HCT116 (cell line): ENCODE results near the gene SCYL2. TPM values are rescaled to one million over a fixed set of nuclear protein-coding genes. Genes with fewer than 3 reads are reported as not detected.

ENCODE experiments used
- ATAC-seq: fragments of 200-7000 bp; cut with Tn5 transposase; 2 replicates; pipeline ENCODE4 v1.9.1; 2020; ENCODE audit warnings: mild to moderate bottlenecking, moderate library complexity
- BruUV-seq: library from RNA; stranded (reverse); fragments of 400-500 nt; replicated peaks from 2 replicates; lab custom pipeline; 2021; lab: Mats Ljungman, UMichigan
- CTCF ChIA-PET: fragments of 300-600 bp; sonication (Branson Sonifier 250); formaldehyde crosslinking; loops from one replicate; lab custom pipeline; 2021; ENCODE audit warnings: antibody characterized with exemption; lab: Charles Lee
- POLR2A ChIA-PET: fragments of 300-600, 350-600 bp; sonication (Branson Sonifier 250); formaldehyde crosslinking; loops from one replicate; lab custom pipeline; 2021; ENCODE audit warnings: antibody characterized with exemption; lab: Charles Lee
- RAD21 ChIA-PET, 2 experiments: fragments of 300-600 bp; sonication (Branson Sonifier 250); formaldehyde crosslinking; loops; one replicate each; lab custom pipeline; 2023; ENCODE audit warnings: low total read pairs in 2 of 2; ENCODE audit not compliant: uncharacterized antibody in 2 of 2, unreplicated experiment in 2 of 2, low non-redundant PET in 1 of 2; lab: Charles Lee
- DNase-seq: peaks from one replicate; pipeline ENCODE4 v3.0.0-alpha.2; 2010; ENCODE audit warnings: low read depth, low spot score
- H2AFZ ChIP-seq: fragments of 200-600 bp; shearing (Covaris generic), sonication (generic); 2 replicates; pipeline ENCODE4 v1.6.1; 2017; ENCODE audit warnings: low read depth, mixed run types, mixed read lengths, antibody characterized with exemption, low read length; ENCODE audit not compliant: poor library complexity, severe bottlenecking
- H3K27ac ChIP-seq: 2 replicates; pipeline ENCODE4 v1.5.1; 2012; ENCODE audit warnings: low read depth, low read length
- H3K27me3 ChIP-seq: fragments of 200-600 bp; sonication (generic); 2 replicates; pipeline ENCODE4 v1.6.1; 2016; ENCODE audit warnings: mixed run types, low read length, mixed read lengths; ENCODE audit not compliant: insufficient read depth
- H3K36me3 ChIP-seq, 2 experiments: fragments of 200-500 bp in 1 of 2; fragments of 200-600 bp in 1 of 2; sonication (Bioruptor generic) in 1 of 2; sonication (generic) in 1 of 2; 2 replicates each; pipeline versions ENCODE4 v1.5.1 to v1.6.1; 2014 to 2016; ENCODE audit warnings: low read length in 2 of 2, inconsistent platforms in 1 of 2, mixed read lengths in 1 of 2, mixed run types in 1 of 2; ENCODE audit not compliant: insufficient read depth in 2 of 2, control insufficient read depth in 1 of 2
- H3K4me1 ChIP-seq, 2 experiments: fragments of 200-600 bp in 1 of 2; sonication (generic) in 1 of 2; 2 replicates each; pipeline versions ENCODE4 v1.5.1 to v1.6.1; 2012 to 2017; ENCODE audit warnings: low read length in 2 of 2, inconsistent platforms in 1 of 2, mild to moderate bottlenecking in 1 of 2, mixed read lengths in 1 of 2, mixed run types in 1 of 2, moderate library complexity in 1 of 2; ENCODE audit not compliant: insufficient read depth in 2 of 2, control insufficient read depth in 1 of 2
- H3K4me2 ChIP-seq: fragments of 200-600 bp; sonication (generic); 2 replicates; pipeline ENCODE4 v1.6.1; 2017; ENCODE audit warnings: mixed run types, low read length, mixed read lengths
- H3K4me3 ChIP-seq, 2 experiments: fragments of 200-600 bp in 1 of 2; sonication (generic) in 1 of 2; replicated peaks in 1 of 2; 2 replicates each; pipeline ENCODE4 v1.5.1; 2011 to 2016; ENCODE audit warnings: low read length in 2 of 2, control low read depth in 1 of 2, low read depth in 1 of 2, mild to moderate bottlenecking in 1 of 2, mixed read lengths in 1 of 2, mixed run types in 1 of 2
- H3K79me2 ChIP-seq: fragments of 200-600 bp; sonication (generic); 2 replicates; pipeline ENCODE4 v1.6.1; 2017; ENCODE audit warnings: mild to moderate bottlenecking, mixed run types, low read length, moderate library complexity, mixed read lengths; ENCODE audit not compliant: insufficient read depth
- H3K9ac ChIP-seq: fragments of 200-600 bp; sonication (generic); 2 replicates; pipeline ENCODE4 v1.6.1; 2016; ENCODE audit warnings: low read length, mixed read lengths
- H3K9me2 ChIP-seq: fragments of 200-600 bp; sonication (generic), shearing (Covaris generic); 2 replicates; pipeline ENCODE4 v1.6.1; 2017; ENCODE audit warnings: mixed run types, mild to moderate bottlenecking, moderate library complexity; ENCODE audit not compliant: insufficient read depth
- H3K9me3 ChIP-seq, 2 experiments: fragments of 200-500 bp in 1 of 2; fragments of 200-600 bp in 1 of 2; sonication (Bioruptor generic) in 1 of 2; sonication (generic) in 1 of 2; 2 replicates each; pipeline ENCODE4 v1.6.1; 2014 to 2017; ENCODE audit warnings: low read length in 2 of 2, mixed read lengths in 2 of 2, inconsistent platforms in 1 of 2, low read depth in 1 of 2, mild to moderate bottlenecking in 1 of 2, mixed run types in 1 of 2, moderate library complexity in 1 of 2; ENCODE audit not compliant: control insufficient read depth in 1 of 2, insufficient read depth in 1 of 2
- H4K20me1 ChIP-seq: fragments of 200-600 bp; sonication (generic), shearing (Covaris generic); 2 replicates; pipeline ENCODE4 v1.6.1; 2017; ENCODE audit warnings: mixed run types, mild to moderate bottlenecking, moderate library complexity; ENCODE audit not compliant: insufficient read depth
- CTCF ChIP-seq, 3 experiments: fragments of 200-600 bp in 1 of 3; sonication (generic) in 1 of 3; IDR thresholded peaks in 2 of 3; conservative IDR thresholded peaks in 1 of 3; 2 replicates each; pipeline ENCODE4 v1.5.1; 2012 to 2017; ENCODE audit warnings: low read depth in 2 of 3, low read length in 2 of 3, antibody characterized with exemption in 1 of 3, borderline replicate concordance in 1 of 3, control low read depth in 1 of 3, mild to moderate bottlenecking in 1 of 3, mixed read lengths in 1 of 3, mixed run types in 1 of 3, moderate library complexity in 1 of 3; ENCODE audit not compliant: insufficient read depth in 1 of 3
- ELF1 ChIP-seq: IDR thresholded peaks from 2 replicates; pipeline ENCODE4 v1.6.1; 2012; ENCODE audit warnings: low read depth, borderline replicate concordance
- JUND ChIP-seq: IDR thresholded peaks from 2 replicates; pipeline ENCODE4 v1.6.1; 2012
- REST ChIP-seq: IDR thresholded peaks from 2 replicates; pipeline ENCODE4 v1.6.1; 2012; ENCODE audit warnings: low read depth
- SP1 ChIP-seq: IDR thresholded peaks from 2 replicates; pipeline ENCODE4 v1.6.1; 2012; ENCODE audit warnings: low read depth
- SRF ChIP-seq: IDR thresholded peaks from 2 replicates; pipeline ENCODE4 v1.6.1; 2012; ENCODE audit warnings: low read depth
- ZBTB33 ChIP-seq: IDR thresholded peaks from 2 replicates; pipeline ENCODE4 v1.6.1; 2011; ENCODE audit warnings: mild to moderate bottlenecking, low read length, moderate library complexity; ENCODE audit not compliant: insufficient replicate concordance; ENCODE audit errors: extremely low read depth
- ZFX ChIP-seq: fragments of 450-650 bp; IDR thresholded peaks from 2 replicates; pipeline ENCODE4 v1.6.1; 2017
- intact Hi-C: fragments of 100-400 bp; cut with micrococcal nuclease; formaldehyde crosslinking; loops from 2 replicates; pipeline ENCODE4 v1.10.0; 2022
- total RNA-seq: library from RNA; stranded (reverse); gene quantifications from one replicate; pipeline ENCODE4 v1.2.1, GENCODE V29; 2021; ENCODE audit not compliant: unreplicated experiment

SCYL2 gene
- total RNA-seq, 1 experiment from 2014 or later = 31.7 TPM

GRCh38 chr12:100382338-100382737 is 115.4 kb downstream of the SCYL2 start:
- no peaks in the 10 kb centered on the region for H3K79me2 ChIP-seq
- intact Hi-C loops = no loop called here
- H3K36me3 ChIP-seq = no peaks in the 10 kb centered on the region
- no peak for TF ChIP-seq ZFX
- no peak for TF ChIP-seq SP1
- no peak for TF ChIP-seq SRF
- ChIA-PET RAD21 (no interaction called here), CTCF (interaction anchor here (3.8 kb wide), 1 partner anchor 22 kb away, joined by 11 read pairs; no protein-coding TSS in a partner anchor), POLR2A (no interaction called here)
- no peak for DNase-seq
- H2AFZ ChIP-seq = no peak overlapping the region
- H3K9me3 ChIP-seq = no peaks in the 10 kb centered on the region
- no peaks in the 10 kb centered on the region for H3K4me1 ChIP-seq
- H3K9ac ChIP-seq = no peak overlapping the region
- 0 out of 2 replicates have a peak, but pooled peaks cover 5% of the 10 kb centered on the region for H3K27me3 ChIP-seq
- H4K20me1 ChIP-seq = no peaks in the 10 kb centered on the region
- H3K27ac ChIP-seq = no peak overlapping the region
- no peaks in the 10 kb centered on the region for H3K9me2 ChIP-seq
- H3K4me2 ChIP-seq = no peak overlapping the region
- BruUV-seq = no TSS peak
- ATAC-seq = no peak
- H3K4me3 ChIP-seq = no peak overlapping the region

- TF ChIP-seq CTCF (IDR thresholded peaks at IDR 0.05 in 2 of 3, conservative IDR thresholded peaks at IDR 0.05 in 1 of 3; ENCODE audit: borderline replicate concordance in 1 of 3, insufficient read depth in 1 of 3, low read depth in 2 of 3, low read length in 2 of 3) (no peak), SP1 (no peak), SRF (no peak), ZBTB33 (no peak), ELF1 (no peak), REST (no peak), JUND (no peak)
- TF ChIP-seq, all 23 proteins: peak for 0
- H3K36me3 ChIP-seq = no peaks in the 10 kb centered on the region
- DNase-seq (no peak), ATAC-seq (no peak)
- H3K4me2 ChIP-seq = no peak overlapping the region
- CTCF ChIA-PET = interaction anchor here (3.8 kb wide), 1 partner anchor 21 kb away, joined by 11 read pairs; no protein-coding TSS in a partner anchor
- H4K20me1 ChIP-seq = no peaks in the 10 kb centered on the region
- H3K9me2 ChIP-seq = no peaks in the 10 kb centered on the region
- no peaks in the 10 kb centered on the region for H3K79me2 ChIP-seq
- H3K4me1 ChIP-seq = no peaks in the 10 kb centered on the region
- 0 out of 2 replicates have a peak, but pooled peaks cover 5% of the 10 kb centered on the region for H3K27me3 ChIP-seq
- no peak overlapping the region for H3K4me3 ChIP-seq
- POLR2A ChIA-PET = no interaction called here
- H3K9me3 ChIP-seq = no peaks in the 10 kb centered on the region
- H3K9ac ChIP-seq = no peak overlapping the region
- BruUV-seq = no TSS peak
- intact Hi-C loops = no loop called here
- RAD21 ChIA-PET = no interaction called here
- H2AFZ ChIP-seq = no peak overlapping the region
- no peak overlapping the region for H3K27ac ChIP-seq
Measured at GRCh38 chr12:100383586-100384558, 116.9 kb downstream of the SCYL2 start.
